ENCODE results near the gene NGRN. TPM values are rescaled to one million over a fixed set of nuclear protein-coding genes. Genes with fewer than 3 reads are reported as not detected.

NGRN gene
- total RNA-seq, 1 donor, result 68.4 TPM

DNA sequence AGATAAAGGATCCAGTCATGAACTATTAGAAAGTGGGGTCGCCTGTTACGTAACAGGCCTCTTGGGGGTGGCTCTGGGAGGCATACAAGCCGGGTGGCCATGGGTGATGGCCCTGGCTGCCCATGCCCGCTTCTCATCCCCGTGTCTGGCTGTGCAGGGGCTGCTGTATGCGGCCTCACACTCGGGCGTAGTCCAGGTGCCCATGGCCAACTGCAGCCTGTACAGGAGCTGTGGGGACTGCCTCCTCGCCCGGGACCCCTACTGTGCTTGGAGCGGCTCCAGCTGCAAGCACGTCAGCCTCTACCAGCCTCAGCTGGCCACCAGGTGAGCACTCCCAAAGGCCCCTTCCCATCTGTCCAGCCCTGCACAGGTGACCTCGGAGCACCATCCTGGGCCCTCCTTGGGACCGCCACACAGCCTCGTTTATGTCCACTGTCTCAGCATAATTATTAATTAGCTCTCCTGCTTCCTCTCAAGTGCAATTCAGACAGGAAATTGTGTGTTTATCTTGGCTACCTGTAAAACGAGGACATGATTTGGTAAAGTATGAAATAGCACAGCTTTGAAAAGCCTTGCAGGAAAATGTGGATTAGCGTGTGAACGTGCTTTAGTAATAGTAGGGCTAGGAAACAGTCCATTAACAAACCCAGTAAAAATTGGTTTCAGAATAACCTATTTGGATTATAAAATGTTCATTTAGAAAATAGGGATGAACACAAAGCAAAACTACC is 39.8 kb upstream of the NGRN start:
- Histone ChIP-seq H3K27ac (ENCODE audit: low read depth, low read length) (no peak overlapping the region), H3K79me2 (ENCODE audit: insufficient read depth, low read length) (peaks cover 1% of the 10 kb centered on the region), H3K4me3 (ENCODE audit: insufficient read depth, low read length) (no peak overlapping the region), H3K4me1 (ENCODE audit: insufficient read depth, low read length) (peaks cover 5% of the 10 kb centered on the region), H3K27me3 (ENCODE audit: insufficient read depth, low read length) (no peaks in the 10 kb centered on the region), H2AFZ (ENCODE audit: low read length) (no peak overlapping the region), H3K4me2 (ENCODE audit: insufficient read depth, low read length) (no peak overlapping the region), H3K9me3 (ENCODE audit: low read depth, low read length) (no peaks in the 10 kb centered on the region), H3K36me3 (ENCODE audit: insufficient read depth, low read length) (peaks cover 19% of the 10 kb centered on the region), H4K20me1 (ENCODE audit: insufficient read depth, low read length) (peaks cover 3% of the 10 kb centered on the region)
- peak; percentile 79 for DNase-seq (ENCODE audit: insufficient read length, low spot score, missing footprints)
- no peak for TF ChIP-seq CTCF (IDR thresholded peaks at IDR 0.05; ENCODE audit: extremely low read depth, low read depth, low read length)

GRCh38 chr15:90227336-90227735 is 38.1 kb upstream of the NGRN start:
- Histone ChIP-seq H3K36me3 (ENCODE audit: insufficient read depth, low read length) (peaks cover 35% of the 10 kb centered on the region), H3K4me1 (ENCODE audit: insufficient read depth, low read length) (peaks cover 4% of the 10 kb centered on the region), H2AFZ (ENCODE audit: low read length) (no peak overlapping the region), H3K27ac (ENCODE audit: low read depth, low read length) (no peak overlapping the region), H3K27me3 (ENCODE audit: insufficient read depth, low read length) (no peaks in the 10 kb centered on the region), H3K4me2 (ENCODE audit: insufficient read depth, low read length) (no peak overlapping the region), H3K4me3 (ENCODE audit: insufficient read depth, low read length) (no peak overlapping the region), H3K9me3 (ENCODE audit: low read depth, low read length) (no peaks in the 10 kb centered on the region), H4K20me1 (ENCODE audit: insufficient read depth, low read length) (peaks cover 13% of the 10 kb centered on the region), H3K79me2 (ENCODE audit: insufficient read depth, low read length) (peaks cover 18% of the 10 kb centered on the region)
- DNase-seq (ENCODE audit: insufficient read length, low spot score, missing footprints), result peak; percentile 76
- TF ChIP-seq CTCF (IDR thresholded peaks at IDR 0.05; ENCODE audit: extremely low read depth, low read depth, low read length), result no peak

- H3K79me2 ChIP-seq (ENCODE audit: insufficient read depth, low read length), result peaks cover 25% of the 10 kb centered on the region
- peaks cover 35% of the 10 kb centered on the region for H3K36me3 ChIP-seq (ENCODE audit: insufficient read depth, low read length)
- H3K4me1 ChIP-seq (ENCODE audit: insufficient read depth, low read length), result peaks cover 10% of the 10 kb centered on the region
- H3K4me3 ChIP-seq (ENCODE audit: insufficient read depth, low read length), result no peak overlapping the region
- no peak overlapping the region for H2AFZ ChIP-seq (ENCODE audit: low read length)
- H3K27me3 ChIP-seq (ENCODE audit: insufficient read depth, low read length), result no peaks in the 10 kb centered on the region
- no peak for DNase-seq (ENCODE audit: insufficient read length, low spot score, missing footprints)
- H3K4me2 ChIP-seq (ENCODE audit: insufficient read depth, low read length), result no peak overlapping the region
- no peaks in the 10 kb centered on the region for H3K9me3 ChIP-seq (ENCODE audit: low read depth, low read length)
- H3K27ac ChIP-seq (ENCODE audit: low read depth, low read length), result no peak overlapping the region
- H4K20me1 ChIP-seq (ENCODE audit: insufficient read depth, low read length), result peaks cover 17% of the 10 kb centered on the region
- TF ChIP-seq CTCF (IDR thresholded peaks at IDR 0.05; ENCODE audit: extremely low read depth, low read depth, low read length), result no peak
Measured at GRCh38 chr15:90227816-90228772, 37.4 kb upstream of the NGRN start.

- no peak for DNase-seq (ENCODE audit: insufficient read length, low spot score, missing footprints)
- Histone ChIP-seq H3K36me3 (ENCODE audit: insufficient read depth, low read length) (peaks cover 35% of the 10 kb centered on the region), H3K79me2 (ENCODE audit: insufficient read depth, low read length) (peaks cover 30% of the 10 kb centered on the region), H3K27ac (ENCODE audit: low read depth, low read length) (no peak overlapping the region), H3K27me3 (ENCODE audit: insufficient read depth, low read length) (no peaks in the 10 kb centered on the region), H2AFZ (ENCODE audit: low read length) (no peak overlapping the region), H3K4me1 (ENCODE audit: insufficient read depth, low read length) (peaks cover 10% of the 10 kb centered on the region), H3K4me2 (ENCODE audit: insufficient read depth, low read length) (no peak overlapping the region), H3K9me3 (ENCODE audit: low read depth, low read length) (no peaks in the 10 kb centered on the region), H4K20me1 (ENCODE audit: insufficient read depth, low read length) (peaks cover 17% of the 10 kb centered on the region), H3K4me3 (ENCODE audit: insufficient read depth, low read length) (no peak overlapping the region)
- no peak for TF ChIP-seq CTCF (IDR thresholded peaks at IDR 0.05; ENCODE audit: extremely low read depth, low read depth, low read length)
Measured at GRCh38 chr15:90228960-90229359, 36.5 kb upstream of the NGRN start.

Data from osteoblast (primary cell).